Neural cell (in vitro differentiated cells): ENCODE data around the gene SH3TC1. TPM values are rescaled to one million over a fixed set of nuclear protein-coding genes. Genes with fewer than 3 reads are reported as not detected.

Source experiments
- H2AFZ ChIP-seq: fragments of 200-600, 300-800 bp; sonication (generic), shearing (Covaris generic); 2 replicates; pipeline ENCODE4 v1.6.0; 2014; ENCODE audit warnings: low read depth, mild to moderate bottlenecking, antibody characterized with exemption, low read length, moderate library complexity
- H3F3A ChIP-seq: fragments of 200-600 bp; shearing (Covaris generic); 2 replicates; pipeline ENCODE4 v1.6.1; 2016; ENCODE audit warnings: mild to moderate bottlenecking, moderate library complexity, mixed read lengths, antibody characterized with exemption, low read length; ENCODE audit not compliant: insufficient read depth, poor library complexity, severe bottlenecking
- H3K27ac ChIP-seq: fragments of 200-600, 300-800 bp; sonication (generic), shearing (Covaris generic); 2 replicates; pipeline ENCODE4 v1.5.1; 2014; ENCODE audit warnings: mild to moderate bottlenecking, low read length, moderate library complexity
- H3K27me3 ChIP-seq: fragments of 300-800, 200-600 bp; sonication (generic), shearing (Covaris generic); 2 replicates; pipeline ENCODE4 v1.6.0; 2014; ENCODE audit warnings: mild to moderate bottlenecking, low read depth, low read length, moderate library complexity; ENCODE audit not compliant: insufficient read depth
- H3K36me3 ChIP-seq: fragments of 300-800, 200-600 bp; sonication (generic), shearing (Covaris generic); 2 replicates; pipeline ENCODE4 v1.5.1; 2014; ENCODE audit warnings: mild to moderate bottlenecking, antibody characterized with exemption, low read length, moderate library complexity; ENCODE audit not compliant: insufficient read depth
- H3K4me2 ChIP-seq: fragments of 300-800, 200-600 bp; sonication (generic), shearing (Covaris generic); 2 replicates; pipeline ENCODE4 v1.6.0; 2014; ENCODE audit warnings: mild to moderate bottlenecking, low read length
- H3K4me3 ChIP-seq: fragments of 300-800, 200-600 bp; sonication (generic), shearing (Covaris generic); 2 replicates; pipeline ENCODE4 v1.5.1; 2014; ENCODE audit warnings: mild to moderate bottlenecking, low read length, moderate library complexity
- H3K79me2 ChIP-seq: fragments of 200-600 bp; shearing (Covaris generic); replicated peaks from 2 replicates; pipeline ENCODE4 v1.6.0; 2014; ENCODE audit warnings: mild to moderate bottlenecking, low read length, moderate library complexity; ENCODE audit not compliant: insufficient read depth
- H3K9ac ChIP-seq: fragments of 300-800, 200-600 bp; sonication (generic), shearing (Covaris generic); 2 replicates; pipeline ENCODE4 v1.6.1; 2016; ENCODE audit warnings: mild to moderate bottlenecking, low read length, mixed read lengths
- H3K9me2 ChIP-seq: fragments of 200-600 bp; shearing (Covaris generic); 2 replicates; pipeline ENCODE4 v1.6.1; 2016; ENCODE audit warnings: mild to moderate bottlenecking, low read length, mixed read lengths; ENCODE audit not compliant: insufficient read depth
- H3K9me3 ChIP-seq: fragments of 200-600, 300-800 bp; sonication (generic), shearing (Covaris generic); 2 replicates; pipeline ENCODE4 v1.6.1; 2016; ENCODE audit warnings: mild to moderate bottlenecking, mixed run types, low read length, moderate library complexity, mixed read lengths
- H4K20me1 ChIP-seq: fragments of 200-600 bp; shearing (Covaris generic); 2 replicates; pipeline ENCODE4 v1.6.1; 2016; ENCODE audit warnings: mild to moderate bottlenecking, mixed run types; ENCODE audit not compliant: insufficient read depth
- CTCF ChIP-seq: fragments of 450-650 bp; IDR thresholded peaks from 2 replicates; pipeline ENCODE4 v1.5.1; 2014; ENCODE audit warnings: antibody characterized with exemption, mild to moderate bottlenecking, moderate library complexity; ENCODE audit not compliant: poor library complexity, severe bottlenecking
- EP300 ChIP-seq: fragments of 450-650 bp; conservative IDR thresholded peaks from 2 replicates; pipeline ENCODE4 v1.6.1; 2014; ENCODE audit warnings: antibody characterized with exemption, mild to moderate bottlenecking, moderate library complexity; ENCODE audit not compliant: poor library complexity, severe bottlenecking
- EZH2 ChIP-seq: fragments of 200-600, 300-800 bp; shearing (Covaris generic), sonication (generic); IDR thresholded peaks from 2 replicates; pipeline ENCODE4 v1.6.1; 2014; ENCODE audit warnings: antibody characterized with exemption, low read length, borderline replicate concordance, mild to moderate bottlenecking; ENCODE audit not compliant: insufficient read depth, poor library complexity, severe bottlenecking
- MXI1 ChIP-seq: fragments of 450-650 bp; conservative IDR thresholded peaks from 2 replicates; pipeline ENCODE4 v1.6.1; 2014; ENCODE audit warnings: antibody characterized with exemption, mild to moderate bottlenecking; ENCODE audit not compliant: poor library complexity, severe bottlenecking
- POLR2AphosphoS5 ChIP-seq: IDR thresholded peaks from 2 replicates; pipeline ENCODE4 v1.6.1; 2012
- RAD21 ChIP-seq: fragments of 450-650 bp; conservative IDR thresholded peaks from 2 replicates; pipeline ENCODE4 v1.6.1; 2014; ENCODE audit warnings: antibody characterized with exemption, mild to moderate bottlenecking, moderate library complexity
- SMC3 ChIP-seq: fragments of 450-650 bp; conservative IDR thresholded peaks from 2 replicates; pipeline ENCODE4 v1.6.1; 2014; ENCODE audit warnings: antibody characterized with exemption, mild to moderate bottlenecking, moderate library complexity; ENCODE audit not compliant: poor library complexity
- TAF1 ChIP-seq: IDR thresholded peaks from 2 replicates; pipeline ENCODE4 v1.6.1; 2012; ENCODE audit warnings: low read depth
- polyA plus RNA-seq: library from polyadenylated mRNA; depleted of rRNA; stranded (reverse); fragments of >200 nt; gene quantifications from 2 replicates; pipeline ENCODE4 v1.2.3, GENCODE V29; 2014
- TF ChIP-seq, protein P1 (sequence below): IDR thresholded peaks from 2 replicates; pipeline ENCODE4 v1.6.1; 2012; ENCODE audit warnings: borderline replicate concordance

Gene SH3TC1
- polyA plus RNA-seq, 1 donor from 2014 or later: not detected

GRCh38 chr4:8284391-8284790, 85.3 kb downstream of the SH3TC1 start:
- Histone ChIP-seq H3K79me2 (no peaks in the 10 kb centered on the region), H3F3A (no peaks in the 10 kb centered on the region)

GRCh38 chr4:8285143-8285975, 86.3 kb downstream of the SH3TC1 start:
- no peak overlapping the region for H2AFZ ChIP-seq
- H3K27ac ChIP-seq: no peak overlapping the region
- H3K79me2 ChIP-seq: no peaks in the 10 kb centered on the region
- H3F3A ChIP-seq: no peaks in the 10 kb centered on the region
- H3K36me3 ChIP-seq: no peaks in the 10 kb centered on the region
- no peaks in the 10 kb centered on the region for H3K9me3 ChIP-seq
- H4K20me1 ChIP-seq: no peaks in the 10 kb centered on the region
- no peak overlapping the region for H3K9ac ChIP-seq
- TF ChIP-seq, protein P1, sequence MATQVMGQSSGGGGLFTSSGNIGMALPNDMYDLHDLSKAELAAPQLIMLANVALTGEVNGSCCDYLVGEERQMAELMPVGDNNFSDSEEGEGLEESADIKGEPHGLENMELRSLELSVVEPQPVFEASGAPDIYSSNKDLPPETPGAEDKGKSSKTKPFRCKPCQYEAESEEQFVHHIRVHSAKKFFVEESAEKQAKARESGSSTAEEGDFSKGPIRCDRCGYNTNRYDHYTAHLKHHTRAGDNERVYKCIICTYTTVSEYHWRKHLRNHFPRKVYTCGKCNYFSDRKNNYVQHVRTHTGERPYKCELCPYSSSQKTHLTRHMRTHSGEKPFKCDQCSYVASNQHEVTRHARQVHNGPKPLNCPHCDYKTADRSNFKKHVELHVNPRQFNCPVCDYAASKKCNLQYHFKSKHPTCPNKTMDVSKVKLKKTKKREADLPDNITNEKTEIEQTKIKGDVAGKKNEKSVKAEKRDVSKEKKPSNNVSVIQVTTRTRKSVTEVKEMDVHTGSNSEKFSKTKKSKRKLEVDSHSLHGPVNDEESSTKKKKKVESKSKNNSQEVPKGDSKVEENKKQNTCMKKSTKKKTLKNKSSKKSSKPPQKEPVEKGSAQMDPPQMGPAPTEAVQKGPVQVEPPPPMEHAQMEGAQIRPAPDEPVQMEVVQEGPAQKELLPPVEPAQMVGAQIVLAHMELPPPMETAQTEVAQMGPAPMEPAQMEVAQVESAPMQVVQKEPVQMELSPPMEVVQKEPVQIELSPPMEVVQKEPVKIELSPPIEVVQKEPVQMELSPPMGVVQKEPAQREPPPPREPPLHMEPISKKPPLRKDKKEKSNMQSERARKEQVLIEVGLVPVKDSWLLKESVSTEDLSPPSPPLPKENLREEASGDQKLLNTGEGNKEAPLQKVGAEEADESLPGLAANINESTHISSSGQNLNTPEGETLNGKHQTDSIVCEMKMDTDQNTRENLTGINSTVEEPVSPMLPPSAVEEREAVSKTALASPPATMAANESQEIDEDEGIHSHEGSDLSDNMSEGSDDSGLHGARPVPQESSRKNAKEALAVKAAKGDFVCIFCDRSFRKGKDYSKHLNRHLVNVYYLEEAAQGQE: no peak
- no peak for TF ChIP-seq TAF1
- no peak for TF ChIP-seq EZH2
- no peak for TF ChIP-seq EP300
- no peak for TF ChIP-seq MXI1
- H3K9me2 ChIP-seq: no peaks in the 10 kb centered on the region
- H3K4me2 ChIP-seq: no peak overlapping the region
- no peaks in the 10 kb centered on the region for H3K27me3 ChIP-seq
- no peak overlapping the region for H3K4me3 ChIP-seq

More at GRCh38 chr4:8284391-8284790, 85.3 kb downstream of the SH3TC1 start:
- TF ChIP-seq, protein P1: no peak
- TF ChIP-seq EZH2 (no peak), POLR2AphosphoS5 (no peak), CTCF (no peak), MXI1 (no peak), SMC3 (no peak), TAF1 (no peak), RAD21 (no peak), EP300 (no peak)
- Histone ChIP-seq H3K27ac (no peak overlapping the region), H3K27me3 (no peaks in the 10 kb centered on the region), H3K9me2 (no peaks in the 10 kb centered on the region), H3K9me3 (no peaks in the 10 kb centered on the region), H3K4me3 (no peak overlapping the region), H3K36me3 (no peaks in the 10 kb centered on the region), H2AFZ (no peak overlapping the region), H3K4me2 (no peak overlapping the region), H4K20me1 (no peaks in the 10 kb centered on the region), H3K9ac (no peak overlapping the region)
